HepG2 (cell line): ENCODE data around the gene SLC12A3. TPM values are rescaled to one million over a fixed set of nuclear protein-coding genes. Genes with fewer than 3 reads are reported as not detected.

Experiments used
- AFF4 ChIP-seq: sonication (generic); formaldehyde crosslinking; IDR thresholded peaks from 2 replicates; pipeline ENCODE4 v1.4.0; 2020; ENCODE audit warnings: missing genetic modification reagents
- CCDC6 ChIP-seq: sonication (generic); formaldehyde crosslinking; IDR thresholded peaks from 2 replicates; pipeline ENCODE4 v1.8.1; 2022; ENCODE audit warnings: mild to moderate bottlenecking, missing genetic modification reagents, moderate library complexity
- CREB1 ChIP-seq, 2 experiments: fragments of 450-650 bp in 1 of 2; IDR thresholded peaks; 2 replicates each; pipeline ENCODE4 v1.6.1; 2016 to 2017; ENCODE audit warnings: control low read depth in 1 of 2, mild to moderate bottlenecking in 1 of 2, missing compliant biosample characterization in 1 of 2, missing genetic modification characterization in 1 of 2
- GFI1 ChIP-seq: sonication (generic); formaldehyde crosslinking; IDR thresholded peaks from 2 replicates; pipeline ENCODE4 v1.5.0; 2020; ENCODE audit warnings: missing genetic modification reagents, mild to moderate bottlenecking, borderline replicate concordance
- GZF1 ChIP-seq: sonication (generic); formaldehyde crosslinking; IDR thresholded peaks from 2 replicates; pipeline ENCODE4 v1.5.1; 2020; ENCODE audit warnings: mild to moderate bottlenecking, missing genetic modification reagents
- HNRNPH1 ChIP-seq: fragments of 200-400 bp; formaldehyde crosslinking; optimal IDR thresholded peaks from 2 replicates; pipeline ENCODE3; 2017; ENCODE audit warnings: mild to moderate bottlenecking, low read depth, low read length
- MTF2 ChIP-seq: sonication (generic); formaldehyde crosslinking; IDR thresholded peaks from 2 replicates; pipeline ENCODE4 v1.5.0; 2020; ENCODE audit warnings: missing genetic modification reagents, borderline replicate concordance
- NFYB ChIP-seq: sonication (generic); formaldehyde crosslinking; IDR thresholded peaks from 2 replicates; pipeline ENCODE4 v1.4.0; 2020; ENCODE audit warnings: missing genetic modification reagents
- PPARG ChIP-seq: conservative IDR thresholded peaks from 2 replicates; pipeline ENCODE4 v1.6.1; 2016; ENCODE audit warnings: missing biosample characterization, missing genetic modification reagents
- TRAFD1 ChIP-seq: sonication (generic); formaldehyde crosslinking; IDR thresholded peaks from 2 replicates; pipeline ENCODE4 v1.5.1; 2020; ENCODE audit warnings: missing genetic modification reagents, mild to moderate bottlenecking, borderline replicate concordance
- ZBTB3 ChIP-seq: sonication (generic); formaldehyde crosslinking; IDR thresholded peaks from 2 replicates; pipeline ENCODE4 v1.4.0; 2020; ENCODE audit warnings: low read depth, mild to moderate bottlenecking, moderate library complexity, missing genetic modification reagents, borderline replicate concordance
- ZNF264 ChIP-seq: sonication (generic); formaldehyde crosslinking; IDR thresholded peaks from 2 replicates; pipeline ENCODE4 v1.4.0; 2020; ENCODE audit warnings: missing genetic modification reagents
- ZNF296 ChIP-seq: sonication (generic); formaldehyde crosslinking; conservative IDR thresholded peaks from 2 replicates; pipeline ENCODE4 v1.5.0; 2020; ENCODE audit warnings: mild to moderate bottlenecking, missing genetic modification reagents
- ZNF3 ChIP-seq: IDR thresholded peaks from 2 replicates; pipeline ENCODE4 v1.7.0; 2017; ENCODE audit warnings: inconsistent platforms
- ZNF619 ChIP-seq: sonication (generic); formaldehyde crosslinking; IDR thresholded peaks from 2 replicates; pipeline ENCODE4 v1.4.0; 2020; ENCODE audit warnings: mild to moderate bottlenecking, missing genetic modification reagents
- ZNF747 ChIP-seq: sonication (generic); formaldehyde crosslinking; IDR thresholded peaks from 2 replicates; pipeline ENCODE4 v1.8.1; 2023; ENCODE audit warnings: missing genetic modification reagents, mild to moderate bottlenecking, borderline replicate concordance
- ZSCAN12 ChIP-seq: sonication (generic); formaldehyde crosslinking; IDR thresholded peaks from 2 replicates; pipeline ENCODE4 v1.9.0; 2021; ENCODE audit warnings: mild to moderate bottlenecking, missing genetic modification reagents
- polyA plus RNA-seq, 8 experiments: library from polyadenylated mRNA; depleted of rRNA in 3 of 8; stranded (reverse) in 7 of 8; unstranded in 1 of 8; fragments of >200 nt; fragmentation: Illumina TruSeq in 4 of 8; extraction: Trizol in 4 of 8; gene quantifications; 2 replicates each; pipeline versions ENCODE4 v1.2.1 to v1.2.3, GENCODE V29; 2011 to 2016; ENCODE audit warnings: low read depth in 4 of 8, missing spikeins in 1 of 8, mixed read lengths in 1 of 8; ENCODE audit not compliant: insufficient read depth in 1 of 8
- total RNA-seq, 5 experiments: library from RNA; depleted of rRNA; stranded (reverse); fragments of >200 nt; fragmentation: Illumina TruSeq; extraction: Trizol; gene quantifications; 2 replicates each; pipeline ENCODE4 v1.2.3, GENCODE V29; 2016; ENCODE audit warnings: low read depth in 1 of 5
- TF ChIP-seq, protein P1 (sequence below): sonication (generic); formaldehyde crosslinking; IDR thresholded peaks from 2 replicates; pipeline ENCODE4 v1.8.1; 2023; ENCODE audit warnings: missing genetic modification reagents, inconsistent platforms, borderline replicate concordance
- TF ChIP-seq, protein P2 (sequence below): sonication (generic); formaldehyde crosslinking; IDR thresholded peaks from 2 replicates; pipeline ENCODE4 v1.5.0; 2020; ENCODE audit warnings: missing genetic modification reagents, mild to moderate bottlenecking, borderline replicate concordance
- TF ChIP-seq, protein P3 (sequence below): IDR thresholded peaks from 2 replicates; pipeline ENCODE4 v1.6.1; 2018; ENCODE audit warnings: missing genetic modification reagents, mild to moderate bottlenecking, missing compliant biosample characterization
- TF ChIP-seq, protein P4 (sequence below): sonication (generic); IDR thresholded peaks from 2 replicates; pipeline ENCODE4 v1.6.1; 2016; ENCODE audit warnings: low read depth, borderline replicate concordance

Gene SLC12A3
- total and polyA plus RNA-seq, 2 of the 13 experiments (the other 11 are each of a cell fraction or from before 2014, with no cell fraction given) = 6.2 TPM; not detected in 1

- TF ChIP-seq CREB1 (IDR thresholded peaks at IDR 0.05) (no peak), CREB1 (CRISPR knock-in tag; IDR thresholded peaks at IDR 0.05) (no peak), ZNF264 (CRISPR knock-in tag) (peak; percentile 71), ZNF296 (CRISPR knock-in tag) (no peak), NFYB (no peak), ZNF747 (peak; percentile 55; the same call in 1 of the 2 replicates), ZSCAN12 (no peak), MTF2 (no peak), GFI1 (peak; percentile 78), PPARG (CRISPR knock-in tag) (peak; percentile 54; the same call in 1 of the 2 replicates), TRAFD1 (no peak), CCDC6 (CRISPR knock-in tag) (peak; percentile 56; the same call in 1 of the 2 replicates), ZNF3 (CRISPR knock-in tag) (no peak), HNRNPH1 (no peak), ZNF619 (no peak), AFF4 (CRISPR knock-in tag) (no peak), GZF1 (CRISPR knock-in tag) (no peak), ZBTB3 (CRISPR knock-in tag) (no peak)
- TF ChIP-seq, protein P1, sequence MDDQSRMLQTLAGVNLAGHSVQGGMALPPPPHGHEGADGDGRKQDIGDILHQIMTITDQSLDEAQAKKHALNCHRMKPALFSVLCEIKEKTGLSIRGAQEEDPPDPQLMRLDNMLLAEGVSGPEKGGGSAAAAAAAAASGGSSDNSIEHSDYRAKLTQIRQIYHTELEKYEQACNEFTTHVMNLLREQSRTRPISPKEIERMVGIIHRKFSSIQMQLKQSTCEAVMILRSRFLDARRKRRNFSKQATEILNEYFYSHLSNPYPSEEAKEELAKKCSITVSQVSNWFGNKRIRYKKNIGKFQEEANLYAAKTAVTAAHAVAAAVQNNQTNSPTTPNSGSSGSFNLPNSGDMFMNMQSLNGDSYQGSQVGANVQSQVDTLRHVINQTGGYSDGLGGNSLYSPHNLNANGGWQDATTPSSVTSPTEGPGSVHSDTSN (CRISPR knock-in tag) = no peak
- TF ChIP-seq, protein P2, sequence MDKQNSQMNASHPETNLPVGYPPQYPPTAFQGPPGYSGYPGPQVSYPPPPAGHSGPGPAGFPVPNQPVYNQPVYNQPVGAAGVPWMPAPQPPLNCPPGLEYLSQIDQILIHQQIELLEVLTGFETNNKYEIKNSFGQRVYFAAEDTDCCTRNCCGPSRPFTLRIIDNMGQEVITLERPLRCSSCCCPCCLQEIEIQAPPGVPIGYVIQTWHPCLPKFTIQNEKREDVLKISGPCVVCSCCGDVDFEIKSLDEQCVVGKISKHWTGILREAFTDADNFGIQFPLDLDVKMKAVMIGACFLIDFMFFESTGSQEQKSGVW (CRISPR knock-in tag) = no peak
- TF ChIP-seq, protein P3, sequence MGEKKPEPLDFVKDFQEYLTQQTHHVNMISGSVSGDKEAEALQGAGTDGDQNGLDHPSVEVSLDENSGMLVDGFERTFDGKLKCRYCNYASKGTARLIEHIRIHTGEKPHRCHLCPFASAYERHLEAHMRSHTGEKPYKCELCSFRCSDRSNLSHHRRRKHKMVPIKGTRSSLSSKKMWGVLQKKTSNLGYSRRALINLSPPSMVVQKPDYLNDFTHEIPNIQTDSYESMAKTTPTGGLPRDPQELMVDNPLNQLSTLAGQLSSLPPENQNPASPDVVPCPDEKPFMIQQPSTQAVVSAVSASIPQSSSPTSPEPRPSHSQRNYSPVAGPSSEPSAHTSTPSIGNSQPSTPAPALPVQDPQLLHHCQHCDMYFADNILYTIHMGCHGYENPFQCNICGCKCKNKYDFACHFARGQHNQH (CRISPR knock-in tag) = peak; percentile 66; the same call in 1 of the 2 replicates
- TF ChIP-seq, protein P4, sequence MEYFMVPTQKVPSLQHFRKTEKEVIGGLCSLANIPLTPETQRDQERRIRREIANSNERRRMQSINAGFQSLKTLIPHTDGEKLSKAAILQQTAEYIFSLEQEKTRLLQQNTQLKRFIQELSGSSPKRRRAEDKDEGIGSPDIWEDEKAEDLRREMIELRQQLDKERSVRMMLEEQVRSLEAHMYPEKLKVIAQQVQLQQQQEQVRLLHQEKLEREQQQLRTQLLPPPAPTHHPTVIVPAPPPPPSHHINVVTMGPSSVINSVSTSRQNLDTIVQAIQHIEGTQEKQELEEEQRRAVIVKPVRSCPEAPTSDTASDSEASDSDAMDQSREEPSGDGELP = peak; percentile 95
These were observed 47.1 kb upstream of the SLC12A3 start (continued) for GRCh38 chr16:56817938-56818337.
